NCI-H1417 (cell line): ENCODE data around the gene DIAPH3.
"Not testable (repeated sequence)": the region's sequence is repeated elsewhere in the genome, so short reads cannot be mapped to it uniquely, and the experiment has no call there.

ENCODE experiments used
- DNase-seq, 3 experiments: peaks; one replicate each; lab custom pipeline; 2025; lab: John Stamatoyannopoulos, UW

The DIAPH3 gene

GRCh38 chr13:60093425-60094019 lies 70.2 kb downstream of the DIAPH3 start:
- peak in 2 of 3 experiments; percentile 61 to 80 for DNase-seq

- no peak for DNase-seq
These were observed 72.2 kb downstream of the DIAPH3 start for GRCh38 chr13:60091573-60091972.

- DNase-seq, result no peak
These were observed 73.2 kb downstream of the DIAPH3 start for GRCh38 chr13:60090574-60090973.

GRCh38 chr13:60083780-60084179 lies 79.9 kb downstream of the DIAPH3 start:
- not testable (repeated sequence) for DNase-seq

GRCh38 chr13:60080850-60081249 lies 82.9 kb downstream of the DIAPH3 start:
- peak in 1 of 3 experiments; percentile 28 for DNase-seq

GRCh38 chr13:60078226-60078625 lies 85.5 kb downstream of the DIAPH3 start:
- DNase-seq, result no peak

GRCh38 chr13:60075850-60076249 lies 87.9 kb downstream of the DIAPH3 start:
- DNase-seq, result no peak

GRCh38 chr13:60074397-60074796 lies 89.3 kb downstream of the DIAPH3 start:
- DNase-seq, result no peak

GRCh38 chr13:60066226-60066625 lies 97.5 kb downstream of the DIAPH3 start:
- DNase-seq, result peak in 1 of 3 experiments; percentile 46

- no peak for DNase-seq
These were observed 101.2 kb downstream of the DIAPH3 start for GRCh38 chr13:60062502-60062901.

- DNase-seq, result no peak
These were observed 102.0 kb downstream of the DIAPH3 start for GRCh38 chr13:60061737-60062136.

- DNase-seq, result no peak
These were observed 111.9 kb downstream of the DIAPH3 start for GRCh38 chr13:60051754-60052285.

- not testable (repeated sequence) for DNase-seq
These were observed 115.4 kb downstream of the DIAPH3 start for GRCh38 chr13:60048353-60048752.

- DNase-seq, result no peak
These were observed 115.8 kb downstream of the DIAPH3 start for GRCh38 chr13:60047918-60048317.

GRCh38 chr13:60044321-60044720 lies 119.4 kb downstream of the DIAPH3 start:
- DNase-seq, result no peak

GRCh38 chr13:60043262-60043661 lies 120.5 kb downstream of the DIAPH3 start:
- DNase-seq, result peak in 1 of 3 experiments; percentile 36

GRCh38 chr13:60040668-60041067 lies 123.1 kb downstream of the DIAPH3 start:
- DNase-seq, result peak in 1 of 3 experiments; percentile 24

- DNase-seq, result no peak
These were observed 127.9 kb downstream of the DIAPH3 start for GRCh38 chr13:60035874-60036273.

- no peak for DNase-seq
These were observed 130.9 kb downstream of the DIAPH3 start for GRCh38 chr13:60032851-60033250.

- peak in 1 of 3 experiments; percentile 45 for DNase-seq
These were observed 135.7 kb downstream of the DIAPH3 start for GRCh38 chr13:60028021-60028420.

- DNase-seq, result no peak
These were observed 137.4 kb downstream of the DIAPH3 start for GRCh38 chr13:60026286-60026685.

GRCh38 chr13:60020288-60020687 lies 143.4 kb downstream of the DIAPH3 start:
- DNase-seq, result no peak

- no peak for DNase-seq
These were observed 144.4 kb downstream of the DIAPH3 start for GRCh38 chr13:60019119-60019993.
